ENCODE results near the gene TIMM8B. TPM values are rescaled to one million over a fixed set of nuclear protein-coding genes. Genes with fewer than 3 reads are reported as not detected.

Gene TIMM8B
- total and polyA plus RNA-seq, 9 of the 15 experiments (the other 6 are each of a cell fraction or from before 2014, with no cell fraction given), result 95.8 to 338 (median 145) TPM

GRCh38 chr11:112097734-112098528 lies 11.4 kb upstream of the TIMM8B start (continued):
- TF ChIP-seq MITF (IDR thresholded peaks at IDR 0.05) (no peak), FOXO4 (CRISPR knock-in tag; IDR thresholded peaks at IDR 0.05) (no peak), MXI1 (IDR thresholded peaks at IDR 0.05; ENCODE audit: low read depth, low read length) (no peak), ZNF408 (CRISPR knock-in tag; IDR thresholded peaks at IDR 0.05; ENCODE audit: low read depth) (no peak), STAG1 (CRISPR knock-in tag; IDR thresholded peaks at IDR 0.05; ENCODE audit: borderline replicate concordance) (no peak), MEF2D (tag; conservative IDR thresholded peaks at IDR 0.05; ENCODE audit: low read depth) (no peak), SREBF1 (IDR thresholded peaks at IDR 0.05; ENCODE audit: borderline replicate concordance, low read depth, low read length) (no peak), ARID1B (IDR thresholded peaks at IDR 0.05) (peak; percentile 85), ZBTB1 (CRISPR knock-in tag; IDR thresholded peaks at IDR 0.05; ENCODE audit: borderline replicate concordance, low read depth) (no peak), ETV6 (IDR thresholded peaks at IDR 0.05; ENCODE audit: borderline replicate concordance in 1 of 2, low read depth in 2 of 2, low read length in 1 of 2) (0 out of 4 replicates have a peak, but pooled peaks of 1 of the 2 experiments have one; percentile 32), ETV6 (CRISPR knock-in tag; IDR thresholded peaks at IDR 0.05; ENCODE audit: borderline replicate concordance) (no peak), ZNF316 (IDR thresholded peaks at IDR 0.05) (no peak), ZNF518B (CRISPR knock-in tag; IDR thresholded peaks at IDR 0.05) (no peak), MAZ (CRISPR knock-in tag; conservative IDR thresholded peaks at IDR 0.05 in 1 of 2, IDR thresholded peaks at IDR 0.05 in 1 of 2) (no peak), E2F8 (IDR thresholded peaks at IDR 0.05; ENCODE audit: low read depth, partially characterized antibody) (no peak), ERF (CRISPR knock-in tag; IDR thresholded peaks at IDR 0.05) (no peak), KAT8 (IDR thresholded peaks at IDR 0.05; ENCODE audit: low read depth) (no peak), ZNF584 (CRISPR knock-in tag; IDR thresholded peaks at IDR 0.05; ENCODE audit: low read depth) (no peak), HIVEP1 (CRISPR knock-in tag; IDR thresholded peaks at IDR 0.05) (no peak)
